ENCODE data around the gene PANK2.
"Not testable (repeated sequence)": the region's sequence is repeated elsewhere in the genome, so short reads cannot be mapped to it uniquely, and the experiment has no call there.

DNA sequence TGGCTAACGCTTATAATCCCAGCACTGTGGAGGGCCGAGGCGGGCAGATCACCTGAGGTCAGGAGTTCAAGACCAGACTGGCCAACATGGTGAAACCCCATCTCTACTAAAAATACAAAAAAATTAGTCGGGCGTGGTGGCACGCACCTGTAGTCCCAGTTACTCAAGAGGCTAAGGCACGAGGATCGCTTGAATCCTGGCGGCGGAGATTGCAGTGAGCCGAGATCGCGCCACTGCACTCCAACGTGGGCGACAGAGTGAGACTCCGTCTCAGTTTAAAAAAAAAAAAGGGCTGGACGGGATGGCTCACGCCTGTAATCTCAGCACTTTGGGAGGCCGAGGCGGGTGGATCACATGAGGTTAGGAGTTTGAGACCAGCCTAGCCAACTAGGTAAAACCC is 83.4 kb downstream of the PANK2 start:
- TF ChIP-seq, protein P1, sequence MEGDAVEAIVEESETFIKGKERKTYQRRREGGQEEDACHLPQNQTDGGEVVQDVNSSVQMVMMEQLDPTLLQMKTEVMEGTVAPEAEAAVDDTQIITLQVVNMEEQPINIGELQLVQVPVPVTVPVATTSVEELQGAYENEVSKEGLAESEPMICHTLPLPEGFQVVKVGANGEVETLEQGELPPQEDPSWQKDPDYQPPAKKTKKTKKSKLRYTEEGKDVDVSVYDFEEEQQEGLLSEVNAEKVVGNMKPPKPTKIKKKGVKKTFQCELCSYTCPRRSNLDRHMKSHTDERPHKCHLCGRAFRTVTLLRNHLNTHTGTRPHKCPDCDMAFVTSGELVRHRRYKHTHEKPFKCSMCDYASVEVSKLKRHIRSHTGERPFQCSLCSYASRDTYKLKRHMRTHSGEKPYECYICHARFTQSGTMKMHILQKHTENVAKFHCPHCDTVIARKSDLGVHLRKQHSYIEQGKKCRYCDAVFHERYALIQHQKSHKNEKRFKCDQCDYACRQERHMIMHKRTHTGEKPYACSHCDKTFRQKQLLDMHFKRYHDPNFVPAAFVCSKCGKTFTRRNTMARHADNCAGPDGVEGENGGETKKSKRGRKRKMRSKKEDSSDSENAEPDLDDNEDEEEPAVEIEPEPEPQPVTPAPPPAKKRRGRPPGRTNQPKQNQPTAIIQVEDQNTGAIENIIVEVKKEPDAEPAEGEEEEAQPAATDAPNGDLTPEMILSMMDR (IDR thresholded peaks at IDR 0.05), result not testable (repeated sequence)
- TF ChIP-seq ZFX (IDR thresholded peaks at IDR 0.05; ENCODE audit: borderline replicate concordance), result not testable (repeated sequence)

Data from 22Rv1 (cell line).